B cell (primary cell): ENCODE results near the gene STK17B.

Experiments
- EZH2 ChIP-seq: IDR thresholded peaks from 2 replicates; pipeline ENCODE4 v1.6.1; 2012; ENCODE audit warnings: borderline replicate concordance, low read depth, mild to moderate bottlenecking, moderate library complexity, low read length; ENCODE audit not compliant: insufficient read depth, poor library complexity, severe bottlenecking
- TF ChIP-seq, protein P1 (sequence below): fragments of 200-600 bp; IDR thresholded peaks from one replicate; pipeline ENCODE4 v1.8.0; 2022; ENCODE audit warnings: antibody characterized with exemption, mild to moderate bottlenecking

DNA sequence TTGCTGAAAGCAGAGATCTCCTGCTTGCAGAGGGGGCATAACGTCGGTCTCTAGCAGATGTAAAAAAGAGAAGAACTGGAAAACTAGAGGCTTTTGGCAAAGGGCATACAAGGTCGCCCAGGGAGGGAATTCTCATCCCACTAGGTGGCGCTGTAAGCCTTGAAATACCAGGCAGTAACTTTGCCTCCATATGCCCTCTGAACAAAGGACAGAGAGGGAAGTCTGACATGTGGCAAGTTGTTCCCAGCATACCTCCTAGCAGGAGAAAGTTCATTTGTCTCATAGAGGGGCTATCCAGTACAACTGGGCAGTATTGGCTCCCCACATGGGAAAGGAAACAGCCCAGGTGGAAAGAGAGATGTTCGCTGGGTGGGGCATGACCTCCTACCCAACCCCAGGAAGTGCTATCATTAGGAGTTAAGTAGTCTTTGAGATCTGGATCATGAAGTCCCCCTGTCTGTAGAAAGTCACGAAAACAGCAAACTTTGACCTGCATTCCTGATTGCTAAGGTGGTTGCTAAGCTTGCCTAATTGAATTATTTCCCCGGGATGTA is 39.9 kb downstream of the STK17B start:
- TF ChIP-seq, protein P1, sequence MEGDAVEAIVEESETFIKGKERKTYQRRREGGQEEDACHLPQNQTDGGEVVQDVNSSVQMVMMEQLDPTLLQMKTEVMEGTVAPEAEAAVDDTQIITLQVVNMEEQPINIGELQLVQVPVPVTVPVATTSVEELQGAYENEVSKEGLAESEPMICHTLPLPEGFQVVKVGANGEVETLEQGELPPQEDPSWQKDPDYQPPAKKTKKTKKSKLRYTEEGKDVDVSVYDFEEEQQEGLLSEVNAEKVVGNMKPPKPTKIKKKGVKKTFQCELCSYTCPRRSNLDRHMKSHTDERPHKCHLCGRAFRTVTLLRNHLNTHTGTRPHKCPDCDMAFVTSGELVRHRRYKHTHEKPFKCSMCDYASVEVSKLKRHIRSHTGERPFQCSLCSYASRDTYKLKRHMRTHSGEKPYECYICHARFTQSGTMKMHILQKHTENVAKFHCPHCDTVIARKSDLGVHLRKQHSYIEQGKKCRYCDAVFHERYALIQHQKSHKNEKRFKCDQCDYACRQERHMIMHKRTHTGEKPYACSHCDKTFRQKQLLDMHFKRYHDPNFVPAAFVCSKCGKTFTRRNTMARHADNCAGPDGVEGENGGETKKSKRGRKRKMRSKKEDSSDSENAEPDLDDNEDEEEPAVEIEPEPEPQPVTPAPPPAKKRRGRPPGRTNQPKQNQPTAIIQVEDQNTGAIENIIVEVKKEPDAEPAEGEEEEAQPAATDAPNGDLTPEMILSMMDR: peak; percentile 34
- TF ChIP-seq EZH2: no peak
